ENCODE data around the gene ADK. TPM values are rescaled to one million over a fixed set of nuclear protein-coding genes. Genes with fewer than 3 reads are reported as not detected.
A peak's percentile ranks its signal among the peaks of the same experiment; 100 is the strongest.
"Not testable (repeated sequence)": the region's sequence is repeated elsewhere in the genome, so short reads cannot be mapped to it uniquely, and the experiment has no call there.

The ADK gene
- polyA plus RNA-seq, 3 donors = 27.0 to 33.2 (median 27.3) TPM

- no peak for DNase-seq (ENCODE audit: extremely low read depth in 1 of 11, low read depth in 9 of 11, low spot score in 4 of 11)
Measured at GRCh38 chr10:74171625-74172024, 20.6 kb downstream of the ADK start.

GRCh38 chr10:74174521-74174920 lies 23.5 kb downstream of the ADK start:
- no peak for DNase-seq (ENCODE audit: extremely low read depth in 1 of 11, low read depth in 9 of 11, low spot score in 4 of 11)

GRCh38 chr10:74175510-74176379 lies 24.7 kb downstream of the ADK start:
- DNase-seq (ENCODE audit: extremely low read depth in 1 of 11, low read depth in 9 of 11, low spot score in 4 of 11) = no peak

GRCh38 chr10:74176380-74177139 lies 25.5 kb downstream of the ADK start:
- peak; percentile 66 to 89 (median 80) for DNase-seq (ENCODE audit: extremely low read depth in 1 of 11, low read depth in 9 of 11, low spot score in 4 of 11)

- DNase-seq (ENCODE audit: extremely low read depth in 1 of 11, low read depth in 9 of 11, low spot score in 4 of 11) = peak in 2 of 11 donors; percentile 19 to 22
Measured at GRCh38 chr10:74177140-74177677, 26.2 kb downstream of the ADK start.

GRCh38 chr10:74178042-74178791 lies 27.2 kb downstream of the ADK start:
- no peak for DNase-seq (ENCODE audit: extremely low read depth in 1 of 11, low read depth in 9 of 11, low spot score in 4 of 11)

GRCh38 chr10:74179111-74179710 lies 28.2 kb downstream of the ADK start:
- no peak for DNase-seq (ENCODE audit: extremely low read depth in 1 of 11, low read depth in 9 of 11, low spot score in 4 of 11)

- no peak for DNase-seq (ENCODE audit: extremely low read depth in 1 of 11, low read depth in 9 of 11, low spot score in 4 of 11)
Measured at GRCh38 chr10:74186678-74187077, 35.7 kb downstream of the ADK start.

- DNase-seq (ENCODE audit: extremely low read depth in 1 of 11, low read depth in 9 of 11, low spot score in 4 of 11) = no peak
Measured at GRCh38 chr10:74187237-74187636, 36.2 kb downstream of the ADK start.

GRCh38 chr10:74188617-74189016 lies 37.6 kb downstream of the ADK start:
- DNase-seq (ENCODE audit: extremely low read depth in 1 of 11, low read depth in 9 of 11, low spot score in 4 of 11) = not testable (repeated sequence)

GRCh38 chr10:74189999-74190421 lies 39.0 kb downstream of the ADK start:
- peak in 3 of 11 donors; percentile 17 to 25 (median 24) for DNase-seq (ENCODE audit: extremely low read depth in 1 of 11, low read depth in 9 of 11, low spot score in 4 of 11)

GRCh38 chr10:74190494-74190893 lies 39.5 kb downstream of the ADK start:
- DNase-seq (ENCODE audit: extremely low read depth in 1 of 11, low read depth in 9 of 11, low spot score in 4 of 11) = no peak

- no peak for DNase-seq (ENCODE audit: extremely low read depth in 1 of 11, low read depth in 9 of 11, low spot score in 4 of 11)
Measured at GRCh38 chr10:74194545-74194944, 43.5 kb downstream of the ADK start.

GRCh38 chr10:74194999-74195398 lies 44.0 kb downstream of the ADK start:
- no peak for DNase-seq (ENCODE audit: extremely low read depth in 1 of 11, low read depth in 9 of 11, low spot score in 4 of 11)

GRCh38 chr10:74199315-74199714 lies 48.3 kb downstream of the ADK start:
- no peak for DNase-seq (ENCODE audit: extremely low read depth in 1 of 11, low read depth in 9 of 11, low spot score in 4 of 11)

GRCh38 chr10:74202356-74202755 lies 51.3 kb downstream of the ADK start:
- no peak for DNase-seq (ENCODE audit: extremely low read depth in 1 of 11, low read depth in 9 of 11, low spot score in 4 of 11)

- no peak for DNase-seq (ENCODE audit: extremely low read depth in 1 of 11, low read depth in 9 of 11, low spot score in 4 of 11)
Measured at GRCh38 chr10:74206746-74207145, 55.7 kb downstream of the ADK start.

- DNase-seq (ENCODE audit: extremely low read depth in 1 of 11, low read depth in 9 of 11, low spot score in 4 of 11) = no peak
Measured at GRCh38 chr10:74207691-74208480, 56.9 kb downstream of the ADK start.

Measured in renal cortex interstitium (tissue), 11 donors.